GM12878 (cell line): ENCODE data around the gene TIMM22. TPM values are rescaled to one million over a fixed set of nuclear protein-coding genes. Genes with fewer than 3 reads are reported as not detected.

Experiments used
- ATAC-seq: fragments of 200-7000 bp; cut with Tn5 transposase; 3 replicates; pipeline ENCODE4 v1.9.1; 2020; ENCODE audit warnings: mild to moderate bottlenecking, moderate library complexity
- BruUV-seq: library from RNA; stranded (reverse); fragments of 400-500 nt; replicated peaks from 2 replicates; lab custom pipeline; 2021; lab: Mats Ljungman, UMichigan
- CTCF ChIA-PET: fragments of 300-600 bp; sonication (Branson Sonifier 250); formaldehyde crosslinking; extraction: SDS; loops from one replicate; lab custom pipeline; 2021; ENCODE audit warnings: inconsistent platforms; lab: Yijun Ruan, JAX
- POLR2A ChIA-PET: fragments of 350-600 bp; formaldehyde crosslinking; extraction: SDS; loops from one replicate; lab custom pipeline; 2021; ENCODE audit warnings: inconsistent platforms; lab: Charles Lee
- RAD21 ChIA-PET: fragments of 300-600 bp; sonication (Branson Sonifier 250); formaldehyde crosslinking; loops from one replicate; lab custom pipeline; 2023; ENCODE audit warnings: antibody characterized with exemption; ENCODE audit not compliant: unreplicated experiment; lab: Charles Lee
- SMC1A ChIA-PET: fragments of 300-600 bp; sonication (Branson Sonifier 250); formaldehyde crosslinking; loops from one replicate; lab custom pipeline; 2023; ENCODE audit not compliant: unreplicated experiment, uncharacterized antibody; lab: Charles Lee
- DNase-seq: peaks from one replicate; pipeline ENCODE4 v3.0.0-alpha.2; 2011; ENCODE audit warnings: low read depth, low spot score
- FAIRE-seq: peaks from 3 replicates; lab custom pipeline; 2011; peaks lifted over from hg19 to GRCh38; lab: Jason Lieb, UNC
- H2AFZ ChIP-seq: 2 replicates; pipeline ENCODE4 v1.6.0; 2011; ENCODE audit warnings: low read depth, low read length, control low read depth; ENCODE audit not compliant: control insufficient read depth
- H3K27ac ChIP-seq: 2 replicates; pipeline ENCODE4 v1.5.1; 2011; ENCODE audit warnings: control low read depth; ENCODE audit not compliant: control insufficient read depth, insufficient read depth
- H3K27me3 ChIP-seq, 2 experiments: replicated peaks in 1 of 2; 2 replicates each; pipeline versions ENCODE4 v1.6.0 to v1.6.1; 2011; ENCODE audit warnings: low read length in 1 of 2; ENCODE audit not compliant: control insufficient read depth in 2 of 2, insufficient read depth in 2 of 2
- H3K36me3 ChIP-seq, 2 experiments: 2 replicates each; pipeline ENCODE4 v1.5.1; 2011; ENCODE audit warnings: low read length in 1 of 2; ENCODE audit not compliant: control insufficient read depth in 2 of 2, insufficient read depth in 2 of 2
- H3K4me1 ChIP-seq: 2 replicates; pipeline ENCODE4 v1.6.1; 2011; ENCODE audit warnings: mild to moderate bottlenecking, low read length, moderate library complexity, mixed read lengths; ENCODE audit not compliant: control insufficient read depth, insufficient read depth
- H3K4me2 ChIP-seq: 2 replicates; pipeline ENCODE4 v1.6.0; 2011; ENCODE audit warnings: control low read depth; ENCODE audit not compliant: control insufficient read depth, insufficient read depth
- H3K4me3 ChIP-seq: fragments of 200-600 bp; sonication (generic); 2 replicates; pipeline ENCODE4 v1.5.1; 2016
- H3K79me2 ChIP-seq: 2 replicates; pipeline ENCODE4 v1.6.0; 2011; ENCODE audit warnings: low read length; ENCODE audit not compliant: control insufficient read depth, insufficient read depth
- H3K9ac ChIP-seq: 2 replicates; pipeline ENCODE4 v1.8.0; 2011; ENCODE audit warnings: low read length, control low read depth, mixed read lengths; ENCODE audit not compliant: control insufficient read depth, insufficient read depth
- H3K9me3 ChIP-seq: replicated peaks from 3 replicates; pipeline ENCODE4 v1.5.1; 2011; ENCODE audit warnings: mild to moderate bottlenecking, low read length; ENCODE audit not compliant: control insufficient read depth, insufficient read depth
- H4K20me1 ChIP-seq: 2 replicates; pipeline ENCODE4 v1.6.0; 2011; ENCODE audit not compliant: control insufficient read depth, insufficient read depth
- BRCA1 ChIP-seq: IDR thresholded peaks from 2 replicates; pipeline ENCODE4 v1.6.1; 2011; ENCODE audit warnings: low read depth, low read length, improper control_type of control experiment
- CEBPB ChIP-seq, 2 experiments: fragments of 150-350 bp in 1 of 2; IDR thresholded peaks; 2 replicates each; pipeline ENCODE4 v1.6.1; 2012 to 2014; ENCODE audit warnings: low read depth in 2 of 2, low read length in 2 of 2, borderline replicate concordance in 1 of 2, inconsistent platforms in 1 of 2
- LARP7 ChIP-seq: fragments of 450-650 bp; IDR thresholded peaks from 2 replicates; pipeline ENCODE4 v1.6.1; 2017; ENCODE audit warnings: mild to moderate bottlenecking
- MEF2A ChIP-seq: IDR thresholded peaks from 2 replicates; pipeline ENCODE4 v1.6.1; 2011; ENCODE audit warnings: low read depth, mild to moderate bottlenecking, low read length, moderate library complexity; ENCODE audit not compliant: insufficient read depth
- MTA2 ChIP-seq: fragments of 450-650 bp; IDR thresholded peaks from 2 replicates; pipeline ENCODE4 v1.6.1; 2016; ENCODE audit warnings: low read depth, mild to moderate bottlenecking, moderate library complexity
- NFYA ChIP-seq: IDR thresholded peaks from 2 replicates; pipeline ENCODE4 v1.6.1; 2011; ENCODE audit warnings: low read depth, mild to moderate bottlenecking, low read length, improper control_type of control experiment, borderline replicate concordance
- NR2C1 ChIP-seq: fragments of 450-650 bp; IDR thresholded peaks from 2 replicates; pipeline ENCODE4 v1.6.1; 2017; ENCODE audit warnings: antibody characterized with exemption, mild to moderate bottlenecking, moderate library complexity
- RAD21 ChIP-seq: IDR thresholded peaks from 2 replicates; pipeline ENCODE4 v1.6.1; 2011; ENCODE audit warnings: mild to moderate bottlenecking, low read depth, low read length, moderate library complexity; ENCODE audit not compliant: insufficient read depth
- RB1 ChIP-seq: fragments of 450-650 bp; formaldehyde crosslinking; IDR thresholded peaks from 2 replicates; pipeline ENCODE4 v1.6.1; 2017; ENCODE audit warnings: mild to moderate bottlenecking, borderline replicate concordance
- SP1 ChIP-seq: IDR thresholded peaks from one replicate; pipeline ENCODE4 v1.6.1; 2011; ENCODE audit warnings: low read depth, low read length
- STAT3 ChIP-seq: IDR thresholded peaks from 2 replicates; pipeline ENCODE4 v1.6.1; 2011; ENCODE audit warnings: low read depth, low read length, improper control_type of control experiment
- TARDBP ChIP-seq: IDR thresholded peaks from 2 replicates; pipeline ENCODE4 v1.6.1; 2016; ENCODE audit warnings: borderline replicate concordance
- TCF12 ChIP-seq: IDR thresholded peaks from 2 replicates; pipeline ENCODE4 v1.6.1; 2011; ENCODE audit warnings: low read depth, mild to moderate bottlenecking, low read length
- ZNF687 ChIP-seq: fragments of 450-650 bp; IDR thresholded peaks from 2 replicates; pipeline ENCODE4 v1.6.1; 2017; ENCODE audit warnings: mild to moderate bottlenecking, moderate library complexity
- WGBS: methylation state at CpG from one replicate; pipeline ENCODE4 v1.1.6; 2016; ENCODE audit warnings: low lambda C conversion rate; ENCODE audit not compliant: insufficient replicate concordance, insufficient coverage; ENCODE audit errors: missing lambda C conversion rate; 5-methylcytosine and 5-hydroxymethylcytosine counted together
- in situ Hi-C: fragments of 300-500 bp; cut with MboI; formaldehyde crosslinking; loops from 9 replicates; pipeline ENCODE4 v1.14.3; 2018; ENCODE audit warnings: mixed read lengths
- intact Hi-C: fragments of 100-400 bp; cut with micrococcal nuclease; formaldehyde crosslinking; loops from one replicate; pipeline ENCODE4 v1.14.2; 2022; ENCODE audit not compliant: unreplicated experiment
- polyA plus RNA-seq, 11 experiments: library from polyadenylated mRNA; depleted of rRNA in 4 of 11; unstranded in 6 of 11; stranded (reverse) in 5 of 11; fragments of >200 nt; fragmentation: Nextera tagmentation in 4 of 11; fragmentation: Illumina TruSeq in 1 of 11; extraction: Ambion mirVana in 4 of 11; extraction: Trizol in 1 of 11; gene quantifications; 1 replicate in 1 of 11; 2 replicates in 10 of 11; pipeline versions ENCODE4 v1.2.1 to v1.2.3, GENCODE V29; 2011 to 2016; ENCODE audit warnings: inconsistent platforms in 2 of 11, missing spikeins in 2 of 11, low read depth in 1 of 11
- total RNA-seq, 4 experiments: library from RNA; depleted of rRNA in 3 of 4; stranded (reverse); fragments of >200 nt in 3 of 4; fragmentation: Illumina TruSeq in 1 of 4; extraction: Trizol in 1 of 4; gene quantifications; 2 replicates each; pipeline versions ENCODE4 v1.2.1 to v1.2.3, GENCODE V29; 2013 to 2021
- TF ChIP-seq, protein P1 (sequence below): IDR thresholded peaks from 2 replicates; pipeline ENCODE4 v1.6.1; 2012; ENCODE audit warnings: low read length, inconsistent platforms

TIMM22 gene
- total and polyA plus RNA-seq, 10 of the 15 experiments (the other 5 are each of a cell fraction or from before 2014, with no cell fraction given), result 4.4 to 25.0 (median 10.6) TPM

- TF ChIP-seq TARDBP (no peak), STAT3 (no peak), RB1 (no peak), SP1 (no peak)
- TF ChIP-seq, protein P1, sequence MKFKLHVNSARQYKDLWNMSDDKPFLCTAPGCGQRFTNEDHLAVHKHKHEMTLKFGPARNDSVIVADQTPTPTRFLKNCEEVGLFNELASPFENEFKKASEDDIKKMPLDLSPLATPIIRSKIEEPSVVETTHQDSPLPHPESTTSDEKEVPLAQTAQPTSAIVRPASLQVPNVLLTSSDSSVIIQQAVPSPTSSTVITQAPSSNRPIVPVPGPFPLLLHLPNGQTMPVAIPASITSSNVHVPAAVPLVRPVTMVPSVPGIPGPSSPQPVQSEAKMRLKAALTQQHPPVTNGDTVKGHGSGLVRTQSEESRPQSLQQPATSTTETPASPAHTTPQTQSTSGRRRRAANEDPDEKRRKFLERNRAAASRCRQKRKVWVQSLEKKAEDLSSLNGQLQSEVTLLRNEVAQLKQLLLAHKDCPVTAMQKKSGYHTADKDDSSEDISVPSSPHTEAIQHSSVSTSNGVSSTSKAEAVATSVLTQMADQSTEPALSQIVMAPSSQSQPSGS, result no peak
- TF ChIP-seq, all 136 proteins: peak for 0
Observed at GRCh38 chr17:1006054-1006453, 9.1 kb downstream of the TIMM22 start (continued).

DNA sequence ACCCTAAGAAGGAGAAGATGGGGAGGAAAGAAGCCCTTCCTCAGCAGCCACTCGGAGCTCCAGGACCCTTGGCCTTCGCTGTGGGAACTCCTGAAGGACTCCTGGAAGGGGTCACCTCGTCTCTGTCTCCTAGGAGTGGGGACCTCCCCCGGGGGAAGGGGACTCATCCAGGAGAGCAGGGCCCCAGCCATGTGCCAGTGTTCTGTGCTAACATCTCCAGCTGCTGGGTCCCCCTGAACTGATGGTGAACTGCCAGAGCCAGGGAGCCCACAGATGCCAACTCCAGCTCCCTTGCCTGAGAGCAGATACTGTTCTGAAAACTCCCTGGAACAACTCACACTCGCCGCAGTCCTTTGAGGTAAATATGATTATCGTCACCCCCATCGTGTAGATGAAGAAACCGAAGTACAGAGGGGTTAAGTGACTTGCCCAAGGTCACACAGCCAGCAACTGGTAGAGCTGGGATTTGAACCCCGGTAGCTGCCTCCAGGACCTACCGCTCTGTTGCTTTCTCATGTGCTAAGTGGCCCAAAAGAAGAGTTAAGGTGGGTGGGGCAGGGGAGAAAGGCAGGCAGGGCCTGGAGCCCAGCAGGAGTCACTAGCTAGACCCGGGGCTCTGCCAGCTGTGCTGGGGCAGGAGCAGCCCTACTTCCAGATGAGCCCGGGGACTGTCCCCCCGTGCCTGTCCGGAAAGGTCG lies 10.5 kb downstream of the TIMM22 start:
- no peak for TF ChIP-seq LARP7
- TF ChIP-seq ZNF687, result no peak
- TF ChIP-seq BRCA1, result no peak
- TF ChIP-seq MEF2A, result no peak
- no peak for TF ChIP-seq TCF12
- no peak for TF ChIP-seq NR2C1
- no peak for TF ChIP-seq NFYA
- no peak for TF ChIP-seq CEBPB (IDR thresholded peaks at IDR 0.05; ENCODE audit: borderline replicate concordance in 1 of 2, low read depth in 2 of 2, low read length in 2 of 2)
- no peak for TF ChIP-seq MTA2
- TF ChIP-seq RAD21, result no peak
- TF ChIP-seq, all 136 proteins: peak for 0
- ATAC-seq (no peak), FAIRE-seq (no peak), DNase-seq (no peak)
- SMC1A ChIA-PET, result no interaction called here
- 83% methylated on average over 15 of the region's 16 CpGs for WGBS
- Histone ChIP-seq H3K4me1 (no peaks in the 10 kb centered on the region), H3K4me3 (no peak overlapping the region), H3K9me3 (no peaks in the 10 kb centered on the region), H3K27ac (no peak overlapping the region), H4K20me1 (no peaks in the 10 kb centered on the region), H3K27me3 (no peaks in the 10 kb centered on the region), H2AFZ (no peak overlapping the region), H3K36me3 (peaks cover 18 to 52% of the 10 kb centered on the region in 2 experiments), H3K9ac (no peak overlapping the region), H3K4me2 (no peak overlapping the region), H3K79me2 (no peaks in the 10 kb centered on the region)
- intact Hi-C loops (no loop called here), in situ Hi-C loops (no loop called here)
- POLR2A ChIA-PET, result no interaction called here
- no TSS peak for BruUV-seq
- RAD21 ChIA-PET, result no interaction called here
- CTCF ChIA-PET, result no interaction called here
